HEK293 (cell line): ENCODE measurements around the gene SCRN2.

Experiments
- ATF2 ChIP-seq: fragments of 450-650 bp; formaldehyde crosslinking; IDR thresholded peaks from 2 replicates; pipeline ENCODE4 v1.5.1; 2016; ENCODE audit warnings: missing biosample characterization, missing genetic modification characterization, low read depth
- CTCF ChIP-seq: fragments of 450-650 bp; formaldehyde crosslinking; IDR thresholded peaks from 2 replicates; pipeline ENCODE4 v1.5.1; 2016; ENCODE audit warnings: missing biosample characterization, missing genetic modification characterization
- SALL2 ChIP-seq: fragments of 450-650 bp; formaldehyde crosslinking; IDR thresholded peaks from 2 replicates; pipeline ENCODE4 v1.5.0; 2017; ENCODE audit warnings: missing biosample characterization, mild to moderate bottlenecking, missing genetic modification characterization, borderline replicate concordance
- YY1 ChIP-seq: fragments of 450-650 bp; formaldehyde crosslinking; IDR thresholded peaks from 2 replicates; pipeline ENCODE4 v1.5.1; 2018; ENCODE audit warnings: missing biosample characterization, missing genetic modification characterization
- ZNF266 ChIP-seq: fragments of 450-650 bp; formaldehyde crosslinking; IDR thresholded peaks from 2 replicates; pipeline ENCODE4 v1.5.1; 2016; ENCODE audit warnings: missing biosample characterization, missing genetic modification characterization, low read depth
- ZNF621 ChIP-seq: fragments of 450-650 bp; formaldehyde crosslinking; IDR thresholded peaks from 2 replicates; pipeline ENCODE4 v1.5.1; 2017; ENCODE audit warnings: missing biosample characterization, missing genetic modification characterization

GRCh38 chr17:47792979-47793378, 48.1 kb downstream of the SCRN2 start:
- TF ChIP-seq ZNF621 (tag by site-specific recombination) (no peak), SALL2 (tag by site-specific recombination) (no peak), YY1 (tag by site-specific recombination) (no peak), ATF2 (tag by site-specific recombination) (no peak), ZNF266 (no peak), CTCF (no peak)
